ENCODE measurements around the gene PHF13. TPM values are rescaled to one million over a fixed set of nuclear protein-coding genes. Genes with fewer than 3 reads are reported as not detected.
A peak's percentile ranks its signal among the peaks of the same experiment; 100 is the strongest.
"Not testable (repeated sequence)": the region's sequence is repeated elsewhere in the genome, so short reads cannot be mapped to it uniquely, and the experiment has no call there.

Gene PHF13
- total RNA-seq, 1 experiment from 2014 or later, result 37.8 TPM

- Histone ChIP-seq H3K27ac (ENCODE audit: low read depth, low read length, poor library complexity, severe bottlenecking) (no peak overlapping the region), H3K27me3 (replicated peaks; ENCODE audit: insufficient read depth, low read depth, low read length, poor library complexity) (no peaks in the 10 kb centered on the region), H3K36me3 (ENCODE audit: insufficient read depth, low read length, poor library complexity, severe bottlenecking) (peaks cover 76% of the 10 kb centered on the region), H3K9me3 (ENCODE audit: low read depth, low read length, poor library complexity, severe bottlenecking) (no peaks in the 10 kb centered on the region), H3K4me1 (ENCODE audit: insufficient read depth, low read length, poor library complexity, severe bottlenecking) (no peaks in the 10 kb centered on the region), H3K4me3 (ENCODE audit: low read depth, low read length, poor library complexity, severe bottlenecking) (no peak overlapping the region)
- ChIA-PET POLR2A (ENCODE audit: low non-redundant PET) (no interaction called here), CTCF (no interaction called here)
- no peak for DNase-seq (ENCODE audit: low spot score)
- no TSS peak for BruUV-seq (replicated peaks)
- intact Hi-C loops (cut with micrococcal nuclease; ENCODE audit: unreplicated experiment), result no loop called here
- TF ChIP-seq EZH2 (IDR thresholded peaks at IDR 0.05; ENCODE audit: borderline replicate concordance, low read depth, low read length, poor library complexity, severe bottlenecking) (no peak), CTCF (conservative IDR thresholded peaks at IDR 0.05; ENCODE audit: low read depth, low read length) (no peak)
These were observed 21.8 kb downstream of the PHF13 start for GRCh38 chr1:6635161-6635909.

GRCh38 chr1:6635910-6636760, 22.6 kb downstream of the PHF13 start:
- no peaks in the 10 kb centered on the region for H3K27me3 ChIP-seq (replicated peaks; ENCODE audit: insufficient read depth, low read depth, low read length, poor library complexity)
- no peak overlapping the region for H3K4me3 ChIP-seq (ENCODE audit: low read depth, low read length, poor library complexity, severe bottlenecking)
- BruUV-seq (replicated peaks), result no TSS peak
- intact Hi-C loops (cut with micrococcal nuclease; ENCODE audit: unreplicated experiment), result no loop called here
- H3K27ac ChIP-seq (ENCODE audit: low read depth, low read length, poor library complexity, severe bottlenecking), result no peak overlapping the region
- H3K36me3 ChIP-seq (ENCODE audit: insufficient read depth, low read length, poor library complexity, severe bottlenecking), result peaks cover 68% of the 10 kb centered on the region
- no peaks in the 10 kb centered on the region for H3K4me1 ChIP-seq (ENCODE audit: insufficient read depth, low read length, poor library complexity, severe bottlenecking)
- POLR2A ChIA-PET (ENCODE audit: low non-redundant PET), result no interaction called here
- H3K9me3 ChIP-seq (ENCODE audit: low read depth, low read length, poor library complexity, severe bottlenecking), result no peaks in the 10 kb centered on the region
- CTCF ChIA-PET, result no interaction called here
- TF ChIP-seq CTCF (conservative IDR thresholded peaks at IDR 0.05; ENCODE audit: low read depth, low read length) (no peak), EZH2 (IDR thresholded peaks at IDR 0.05; ENCODE audit: borderline replicate concordance, low read depth, low read length, poor library complexity, severe bottlenecking) (no peak)
- peak; percentile 21 for DNase-seq (ENCODE audit: low spot score)

- POLR2A ChIA-PET (ENCODE audit: low non-redundant PET); intact Hi-C loops (cut with micrococcal nuclease; ENCODE audit: unreplicated experiment): not testable (repeated sequence)
These were observed 23.2 kb downstream of the PHF13 start for GRCh38 chr1:6636778-6637177.

More at GRCh38 chr1:6636778-6637177, 23.2 kb downstream of the PHF13 start:
- H3K4me1 ChIP-seq (ENCODE audit: insufficient read depth, low read length, poor library complexity, severe bottlenecking); CTCF ChIA-PET; H3K27ac ChIP-seq (ENCODE audit: low read depth, low read length, poor library complexity, severe bottlenecking); H3K27me3 ChIP-seq (replicated peaks; ENCODE audit: insufficient read depth, low read depth, low read length, poor library complexity); DNase-seq (ENCODE audit: low spot score); H3K9me3 ChIP-seq (ENCODE audit: low read depth, low read length, poor library complexity, severe bottlenecking); H3K4me3 ChIP-seq (ENCODE audit: low read depth, low read length, poor library complexity, severe bottlenecking); BruUV-seq (replicated peaks): not testable (repeated sequence)
- peaks cover 70% of the 10 kb centered on the region for H3K36me3 ChIP-seq (ENCODE audit: insufficient read depth, low read length, poor library complexity, severe bottlenecking)

Data from A673 (cell line).